Motor neuron (in vitro differentiated cells): ENCODE results near the gene PIGK. TPM values are rescaled to one million over a fixed set of nuclear protein-coding genes. Genes with fewer than 3 reads are reported as not detected.
"Not testable (repeated sequence)": the region's sequence is repeated elsewhere in the genome, so short reads cannot be mapped to it uniquely, and the experiment has no call there.

Experiments used
- ATAC-seq, 8 experiments: fragments of 200-7000 bp; cut with Tn5 transposase; replicated peaks in 6 of 8; 2 replicates each; pipeline ENCODE4 v1.8.0; 2021; ENCODE audit warnings: mild to moderate bottlenecking in 8 of 8, moderate library complexity in 8 of 8
- H3K27ac ChIP-seq, 2 donors: fragments of 250-450 bp; sonication (Bioruptor Pico); 2 replicates each; pipeline ENCODE4 v1.9.0; 2021; ENCODE audit warnings: antibody characterized with exemption in 2 of 2, mild to moderate bottlenecking in 2 of 2, moderate library complexity in 1 of 2
- H3K4me1 ChIP-seq, 2 donors: fragments of 250-450 bp; sonication (Bioruptor Pico); replicated peaks in 1 of 2; 2 replicates each; pipeline ENCODE4 v1.6.1; 2021; ENCODE audit warnings: antibody characterized with exemption in 2 of 2, mild to moderate bottlenecking in 2 of 2, moderate library complexity in 1 of 2
- H3K4me3 ChIP-seq, 5 donors: fragments of 250-450 bp; sonication (Bioruptor Pico); 2 replicates each; pipeline ENCODE4 v1.9.0; 2021; ENCODE audit warnings: antibody characterized with exemption in 5 of 5, mild to moderate bottlenecking in 5 of 5, moderate library complexity in 4 of 5
- WGBS, 10 experiments: fragments of 450-650 bp; shearing (Covaris generic); methylation state at CpG; one replicate each; pipeline ENCODE4 v1.0.0; 2022; 5-methylcytosine and 5-hydroxymethylcytosine counted together
- in situ Hi-C, 9 experiments: fragments of 400-800 bp; cut with MboI; loops; one replicate each; pipeline ENCODE4 v1.15.0; 2021; ENCODE audit warnings: low sequenced_read_pairs in 9 of 9, low pct_unique_long_range_greater_than_20kb in 2 of 9; ENCODE audit not compliant: unreplicated experiment in 9 of 9
- total RNA-seq, 8 experiments: library from RNA; unstranded; fragments of 300-600 nt; gene quantifications; 2 replicates each; pipeline versions ENCODE4 v1.2.3 to v1.2.4, GENCODE V29; 2022

The PIGK gene
- total RNA-seq, 8 experiments from 2014 or later = 13.5 to 37.3 (median 20.3) TPM

GRCh38 chr1:77227381-77227780 lies 8.2 kb upstream of the PIGK start:
- in situ Hi-C loops = no loop called here
- WGBS, 10 experiments = 22 to 93% (median 61%) methylated on average over 1 to 3 of the region's 3 CpGs; no CpG with 5 or more reads in 2 of the 10 experiments
- no peak for ATAC-seq

DNA sequence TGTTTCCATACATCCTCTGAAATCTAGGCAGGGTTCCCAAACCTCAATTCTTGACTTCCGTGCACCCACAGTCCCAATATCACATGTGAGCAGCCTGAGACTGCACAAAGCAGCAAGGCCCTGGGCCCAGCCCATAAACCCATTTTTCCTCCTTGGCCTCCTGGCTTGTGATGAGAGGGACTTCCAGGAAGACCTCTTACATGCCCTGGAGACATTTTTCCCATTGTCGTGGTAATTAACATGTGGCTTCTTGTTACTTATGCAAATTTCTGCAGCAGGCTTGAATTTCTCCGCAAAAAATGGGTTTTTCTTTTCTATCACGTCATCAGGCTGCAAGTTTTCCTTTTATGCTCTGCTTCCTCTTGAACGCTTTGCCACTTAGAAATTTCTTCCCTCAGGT lies 3.3 kb upstream of the PIGK start:
- in situ Hi-C loops = no loop called here
- Histone ChIP-seq H3K4me1 (peaks cover 13% of the 10 kb centered on the region in 2 donors), H3K4me3 (no peak overlapping the region), H3K27ac (no peak overlapping the region)
- 17 to 94% (median 70%) methylated on average over 1 to 5 of the region's 5 CpGs; no CpG with 5 or more reads in 2 of the 10 experiments for WGBS, 10 experiments
- no peak for ATAC-seq

More at GRCh38 chr1:77227381-77227780, 8.2 kb upstream of the PIGK start:
- Histone ChIP-seq H3K4me3 (no peak overlapping the region), H3K27ac (no peak overlapping the region), H3K4me1 (no peaks in the 10 kb centered on the region)

GRCh38 chr1:77220687-77221463 lies 1.6 kb upstream of the PIGK start:
- no peak for ATAC-seq
- 40 to 76% (median 51%) methylated on average over 2 to 3 of the region's 3 CpGs; no CpG with 5 or more reads in 2 of the 10 experiments for WGBS, 10 experiments

DNA sequence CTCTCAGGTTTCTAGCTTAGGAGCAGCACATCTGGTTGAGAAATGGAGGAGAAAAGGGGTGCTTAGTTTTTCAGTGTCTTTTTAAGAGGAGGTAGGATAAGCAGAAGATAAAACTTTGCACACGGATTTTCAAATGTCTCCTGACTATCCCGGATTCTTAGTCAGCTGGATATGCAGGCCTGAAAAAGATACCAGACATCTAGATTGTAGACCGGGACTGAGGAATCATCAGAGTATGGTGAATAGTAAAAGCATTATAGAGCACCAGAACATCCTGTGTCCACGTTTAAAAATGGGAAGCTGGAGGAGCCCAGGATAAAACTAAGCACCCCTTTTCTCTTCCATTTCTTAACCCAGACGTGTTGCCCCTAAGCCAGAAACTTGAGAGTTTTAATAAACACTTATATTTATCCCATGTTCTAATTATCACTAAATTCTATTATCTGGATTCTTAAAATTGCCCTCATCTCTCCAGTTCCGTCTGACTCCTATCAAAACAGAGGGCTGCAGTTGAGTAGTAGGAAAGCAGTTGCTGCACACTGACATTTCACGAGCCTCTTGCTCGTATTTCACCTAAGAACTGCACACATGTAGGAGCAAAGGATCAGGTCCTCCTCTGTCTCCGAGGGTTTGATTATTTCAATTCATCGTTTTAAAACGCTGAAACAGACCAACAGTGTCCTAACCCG lies 609 bp downstream of the PIGK start:
- H3K4me3 ChIP-seq = peak overlapping the region; percentile 65 to 96 (median 93)
- H3K4me1 ChIP-seq = peaks cover 13% of the 10 kb centered on the region in 2 donors
- in situ Hi-C loops = no loop called here
- peak; percentile 62 to 74 (median 68) for ATAC-seq
- WGBS, 10 experiments = 0 to 40% (median 6%) methylated on average over 1 to 11 of the region's 12 CpGs; no CpG with 5 or more reads in 2 of the 10 experiments
- peak overlapping the region; percentile 65 to 83 for H3K27ac ChIP-seq

More at GRCh38 chr1:77220687-77221463, 1.6 kb upstream of the PIGK start:
- Histone ChIP-seq H3K4me3 (no peak overlapping the region), H3K4me1 (peaks cover 13% of the 10 kb centered on the region in 2 donors), H3K27ac (no peak overlapping the region)
- in situ Hi-C loops = no loop called here

DNA sequence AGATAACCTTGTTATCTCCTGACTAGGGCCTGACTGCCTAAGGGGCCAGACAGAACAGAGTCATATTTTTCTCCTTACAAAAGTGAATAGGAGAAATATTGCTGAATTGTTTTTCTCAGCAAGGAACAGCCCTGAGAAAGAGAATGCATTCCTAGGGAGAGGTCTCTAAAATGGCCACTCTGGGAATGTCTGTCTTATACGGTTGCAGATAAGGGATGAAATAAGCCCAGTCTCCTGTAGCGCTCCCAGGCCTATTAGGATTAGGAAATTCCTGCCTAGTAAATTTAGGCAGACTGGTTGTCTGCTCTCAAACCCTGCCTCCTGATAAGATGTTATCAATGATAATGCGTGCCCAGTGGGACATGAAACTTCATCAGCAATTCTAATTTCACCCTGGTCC lies 15.2 kb downstream of the PIGK start:
- H3K4me1 ChIP-seq, in situ Hi-C loops, ATAC-seq, H3K4me3 ChIP-seq, H3K27ac ChIP-seq: not testable (repeated sequence)
- WGBS, 10 experiments = 95 to 100% (median 100%) methylated on average over 2 to 3 of the region's 3 CpGs; no CpG with 5 or more reads in 2 of the 10 experiments

DNA sequence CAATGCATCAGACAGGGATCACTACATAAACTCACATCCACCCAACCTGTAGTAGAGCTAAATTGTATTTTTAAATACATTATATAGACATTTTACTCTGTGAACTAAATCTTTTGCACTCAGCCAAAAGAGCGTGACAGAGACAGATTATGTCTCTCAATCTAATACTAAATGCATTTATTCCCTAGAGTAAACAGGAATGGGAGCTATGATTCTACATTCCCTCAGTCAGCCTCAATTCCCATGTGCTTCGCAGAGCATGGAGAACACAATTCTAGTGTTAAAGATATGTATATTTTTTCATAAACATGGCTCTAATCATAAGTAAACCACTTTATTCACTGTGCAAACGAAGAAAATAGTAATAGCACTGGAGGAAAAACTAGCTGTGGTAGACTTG lies 16.5 kb downstream of the PIGK start:
- in situ Hi-C loops = no loop called here
- Histone ChIP-seq H3K27ac (no peak overlapping the region), H3K4me3 (no peak overlapping the region), H3K4me1 (no peaks in the 10 kb centered on the region)
- no peak for ATAC-seq
- 57 to 100% (median 90%) methylated on average over 1 to 3 of the region's 3 CpGs; no CpG with 5 or more reads in 2 of the 10 experiments for WGBS, 10 experiments

DNA sequence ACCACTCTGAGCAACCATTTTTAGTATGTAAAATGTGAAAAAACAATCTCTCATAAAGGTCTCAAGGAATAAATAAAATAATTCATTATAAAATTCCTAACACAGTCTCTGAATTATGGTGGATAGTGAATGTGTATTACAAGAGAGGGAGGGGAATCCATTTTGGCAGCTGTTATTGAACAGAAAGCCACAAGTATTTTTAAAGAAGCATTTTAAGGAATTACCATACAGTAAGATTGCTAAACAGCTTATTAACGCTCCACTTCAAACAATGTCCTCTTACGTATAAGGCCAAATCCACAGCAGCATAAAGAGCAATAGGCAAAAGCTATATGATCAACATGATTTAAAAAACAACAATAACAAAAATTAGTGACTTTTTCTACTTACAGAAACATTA lies 18.4 kb downstream of the PIGK start:
- Histone ChIP-seq H3K4me3 (no peak overlapping the region), H3K4me1 (no peaks in the 10 kb centered on the region), H3K27ac (no peak overlapping the region)
- no peak for ATAC-seq
- in situ Hi-C loops = no loop called here
- WGBS, 10 experiments = 21 to 100% (median 85%) methylated on average over 1 to 2 of the region's 2 CpGs; no CpG with 5 or more reads in 1 of the 10 experiments

DNA sequence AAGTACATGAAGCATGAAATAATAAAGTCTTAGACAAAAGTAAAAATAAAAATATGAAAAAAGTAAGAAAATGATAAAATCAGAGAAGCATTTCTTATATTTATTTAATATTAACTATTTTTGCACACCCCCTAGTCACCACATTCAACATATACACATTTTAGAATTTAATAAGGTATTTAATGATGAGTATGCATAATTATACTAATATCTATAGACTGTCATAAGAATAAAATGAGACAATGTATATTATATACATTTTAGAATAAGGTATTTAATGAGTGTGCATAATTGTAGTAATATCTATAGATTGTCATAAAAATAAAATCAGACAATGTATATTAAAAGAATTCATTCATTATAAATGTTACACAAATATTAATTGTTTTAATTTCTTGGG lies 18.9 kb downstream of the PIGK start:
- no peak overlapping the region for H3K4me3 ChIP-seq
- in situ Hi-C loops = no loop called here
- no peak overlapping the region for H3K27ac ChIP-seq
- H3K4me1 ChIP-seq = no peaks in the 10 kb centered on the region
- no peak for ATAC-seq

- H3K27ac ChIP-seq = no peak overlapping the region
- no peak overlapping the region for H3K4me3 ChIP-seq
- 92 to 100% (median 100%) methylated on average over 1 to 3 of the region's 3 CpGs for WGBS, 10 experiments
- no peak for ATAC-seq
- no peaks in the 10 kb centered on the region for H3K4me1 ChIP-seq
- in situ Hi-C loops = no loop called here
These were observed 21.9 kb downstream of the PIGK start for GRCh38 chr1:77197351-77197750.

GRCh38 chr1:77193951-77194350 lies 25.3 kb downstream of the PIGK start:
- ATAC-seq = no peak

DNA sequence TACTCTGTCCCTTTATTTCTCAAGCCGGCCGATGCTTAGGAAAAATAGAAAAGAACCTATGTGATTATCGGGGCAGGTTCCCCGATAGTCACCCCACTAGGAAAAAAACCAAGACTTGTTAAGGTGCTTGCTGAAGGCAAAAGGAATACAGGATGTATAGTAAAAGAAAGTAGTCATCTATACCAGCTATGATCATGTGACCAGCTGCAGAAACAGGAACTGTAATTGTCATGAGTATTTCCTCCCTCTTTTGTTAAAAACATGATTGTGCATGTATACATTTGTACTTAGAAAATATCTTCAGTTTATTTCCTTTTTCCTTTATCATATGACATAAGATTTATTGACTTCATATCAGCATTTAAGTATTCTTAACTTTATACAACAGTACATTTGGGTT lies 30.5 kb downstream of the PIGK start:
- no peak overlapping the region for H3K4me3 ChIP-seq
- in situ Hi-C loops = no loop called here
- H3K27ac ChIP-seq = no peak overlapping the region
- H3K4me1 ChIP-seq = no peaks in the 10 kb centered on the region
- no peak for ATAC-seq
- 86 to 100% (median 94%) methylated on average over 2 to 4 of the region's 4 CpGs; no CpG with 5 or more reads in 6 of the 10 experiments for WGBS, 10 experiments

More at GRCh38 chr1:77193951-77194350, 25.3 kb downstream of the PIGK start:
- no peak overlapping the region for H3K4me3 ChIP-seq
- no peak overlapping the region for H3K27ac ChIP-seq
- in situ Hi-C loops = no loop called here
- H3K4me1 ChIP-seq = no peaks in the 10 kb centered on the region

GRCh38 chr1:77186907-77187306 lies 32.3 kb downstream of the PIGK start:
- H3K4me3 ChIP-seq, ATAC-seq, in situ Hi-C loops, H3K27ac ChIP-seq, H3K4me1 ChIP-seq: not testable (repeated sequence)
- 80 to 95% (median 92%) methylated on average over 1 to 4 of the region's 4 CpGs; no CpG with 5 or more reads in 3 of the 10 experiments for WGBS, 10 experiments

DNA sequence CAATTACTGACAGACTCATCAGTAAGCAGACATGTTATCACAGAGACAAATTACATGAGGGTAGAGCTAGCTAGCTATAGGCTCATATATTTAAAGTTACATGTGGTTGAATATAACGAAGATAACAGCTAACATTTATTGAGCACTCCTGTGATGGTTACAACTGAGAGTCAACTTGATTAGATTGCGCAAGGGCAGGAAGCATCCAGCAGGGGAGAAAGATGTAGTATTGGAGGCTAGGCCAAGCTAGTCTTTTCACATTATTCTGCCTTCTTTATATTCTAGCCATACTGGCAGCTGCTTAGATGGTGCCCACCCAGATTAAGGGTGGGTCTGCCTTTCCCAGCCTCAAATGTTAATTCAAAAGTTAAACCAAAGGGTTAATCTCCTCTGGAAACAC lies 37.1 kb downstream of the PIGK start:
- Histone ChIP-seq H3K4me1 (peaks cover 0 to 2% of the 10 kb centered on the region in 2 donors), H3K27ac (no peak overlapping the region), H3K4me3 (no peak overlapping the region)
- ATAC-seq = no peak
- 60 to 100% (median 100%) methylated on average over 1 to 2 of the region's 2 CpGs; no CpG with 5 or more reads in 2 of the 10 experiments for WGBS, 10 experiments
- in situ Hi-C loops = no loop called here
